GM13977 (cell line): ENCODE measurements around the gene CIT.

ENCODE experiments used
- DNase-seq: peaks from one replicate; pipeline ENCODE4 v3.0.0; 2012; ENCODE audit warnings: low spot score
- in situ Hi-C: fragments of 300-500 bp; cut with MboI; formaldehyde crosslinking; loops from one replicate; pipeline ENCODE4 v1.12.0; 2022; ENCODE audit warnings: low sequenced_read_pairs, low pct_unique_long_range_greater_than_20kb, mixed read lengths, inconsistent platforms; ENCODE audit not compliant: unreplicated experiment
- TF ChIP-seq, protein P1 (sequence below): IDR thresholded peaks from 2 replicates; pipeline ENCODE4 v1.5.1; 2012; ENCODE audit warnings: mild to moderate bottlenecking, control low read depth; ENCODE audit not compliant: insufficient read depth; ENCODE audit errors: extremely low read depth, missing control alignments

The CIT gene

DNA sequence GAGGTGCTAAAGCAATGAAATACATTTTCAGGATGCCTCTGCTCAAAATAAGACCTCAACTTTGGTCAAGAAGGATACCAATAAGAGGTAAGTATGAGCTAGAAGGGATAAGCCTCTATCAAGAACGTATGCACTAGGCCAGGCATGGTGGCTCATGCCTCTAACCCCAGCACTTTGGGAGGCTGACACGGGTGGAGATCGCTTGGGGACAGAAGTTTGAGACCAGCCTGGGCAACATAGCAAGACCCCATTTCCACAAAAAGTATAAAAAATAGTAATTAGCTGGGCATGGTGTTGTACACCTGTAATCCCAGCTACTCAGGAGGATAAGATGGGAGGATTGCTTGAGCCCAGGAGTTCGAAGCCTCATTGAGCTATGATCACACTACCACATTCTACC lies 114.5 kb downstream of the CIT start:
- in situ Hi-C loops: no loop called here
- no peak for DNase-seq
- TF ChIP-seq, protein P1, sequence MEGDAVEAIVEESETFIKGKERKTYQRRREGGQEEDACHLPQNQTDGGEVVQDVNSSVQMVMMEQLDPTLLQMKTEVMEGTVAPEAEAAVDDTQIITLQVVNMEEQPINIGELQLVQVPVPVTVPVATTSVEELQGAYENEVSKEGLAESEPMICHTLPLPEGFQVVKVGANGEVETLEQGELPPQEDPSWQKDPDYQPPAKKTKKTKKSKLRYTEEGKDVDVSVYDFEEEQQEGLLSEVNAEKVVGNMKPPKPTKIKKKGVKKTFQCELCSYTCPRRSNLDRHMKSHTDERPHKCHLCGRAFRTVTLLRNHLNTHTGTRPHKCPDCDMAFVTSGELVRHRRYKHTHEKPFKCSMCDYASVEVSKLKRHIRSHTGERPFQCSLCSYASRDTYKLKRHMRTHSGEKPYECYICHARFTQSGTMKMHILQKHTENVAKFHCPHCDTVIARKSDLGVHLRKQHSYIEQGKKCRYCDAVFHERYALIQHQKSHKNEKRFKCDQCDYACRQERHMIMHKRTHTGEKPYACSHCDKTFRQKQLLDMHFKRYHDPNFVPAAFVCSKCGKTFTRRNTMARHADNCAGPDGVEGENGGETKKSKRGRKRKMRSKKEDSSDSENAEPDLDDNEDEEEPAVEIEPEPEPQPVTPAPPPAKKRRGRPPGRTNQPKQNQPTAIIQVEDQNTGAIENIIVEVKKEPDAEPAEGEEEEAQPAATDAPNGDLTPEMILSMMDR: no peak

DNA sequence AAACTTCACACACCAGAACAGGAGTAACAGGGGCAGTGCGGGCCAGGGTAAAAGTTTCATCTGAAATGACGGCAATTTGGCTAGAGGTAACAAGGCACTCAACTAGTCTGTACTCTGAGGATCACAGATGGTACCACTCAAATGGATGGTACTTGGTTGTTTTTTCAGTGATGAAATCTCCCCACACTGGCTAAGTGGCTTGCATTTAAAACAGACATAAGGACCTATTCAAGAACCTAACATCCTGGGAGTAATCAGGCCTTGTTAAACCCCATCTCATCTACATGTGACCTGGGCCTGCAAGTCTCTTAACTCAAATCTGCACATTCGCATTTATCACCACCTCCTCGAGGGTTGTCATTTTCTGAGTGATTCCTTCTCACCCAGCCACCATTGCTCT lies 118.4 kb downstream of the CIT start:
- TF ChIP-seq, protein P1: no peak
- in situ Hi-C loops: no loop called here
- DNase-seq: no peak

DNA sequence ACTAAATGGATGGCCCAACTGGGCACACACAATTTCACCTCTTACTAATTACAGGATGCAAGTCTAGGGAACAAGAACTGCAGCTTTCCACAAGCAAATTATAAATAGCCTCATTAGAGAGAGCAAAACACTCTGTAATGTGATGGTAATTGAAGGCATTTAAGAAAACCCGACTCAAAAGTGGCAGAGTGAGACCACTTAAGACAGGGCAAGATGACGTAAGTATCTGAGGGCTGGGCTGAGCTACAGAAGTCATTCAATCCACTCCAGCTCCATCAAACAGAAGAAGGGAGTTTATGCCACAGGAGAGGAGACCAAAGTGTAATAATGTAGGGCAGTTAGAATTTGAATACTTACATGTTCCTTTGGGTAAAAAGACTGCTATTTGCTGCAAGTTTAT lies 118.9 kb downstream of the CIT start:
- TF ChIP-seq, protein P1: no peak

DNA sequence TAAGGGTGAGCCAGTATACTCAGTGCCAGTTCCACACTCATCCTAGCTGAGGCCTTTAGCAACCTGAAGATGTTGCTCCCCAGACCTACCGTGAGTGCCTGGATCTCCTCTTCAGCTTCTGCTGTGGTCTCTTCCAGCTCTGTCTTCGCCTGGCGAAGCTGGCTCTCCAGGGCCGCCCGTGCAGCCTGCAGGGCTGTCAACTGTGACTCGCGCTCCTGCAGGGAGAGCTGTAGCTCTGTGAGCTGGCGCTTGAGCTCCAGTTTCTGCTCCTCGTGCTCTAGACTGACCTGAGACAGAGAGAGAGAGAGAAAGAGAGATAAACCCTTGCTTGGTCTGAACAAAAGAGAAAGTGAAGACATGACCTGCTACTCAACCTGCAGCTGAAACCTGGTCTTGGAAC lies 125.2 kb downstream of the CIT start:
- TF ChIP-seq, protein P1: no peak
- in situ Hi-C loops: no loop called here
- no peak for DNase-seq

More for the DNA sequence above, 118.9 kb downstream of the CIT start:
- no peak for DNase-seq
- in situ Hi-C loops: no loop called here

DNA sequence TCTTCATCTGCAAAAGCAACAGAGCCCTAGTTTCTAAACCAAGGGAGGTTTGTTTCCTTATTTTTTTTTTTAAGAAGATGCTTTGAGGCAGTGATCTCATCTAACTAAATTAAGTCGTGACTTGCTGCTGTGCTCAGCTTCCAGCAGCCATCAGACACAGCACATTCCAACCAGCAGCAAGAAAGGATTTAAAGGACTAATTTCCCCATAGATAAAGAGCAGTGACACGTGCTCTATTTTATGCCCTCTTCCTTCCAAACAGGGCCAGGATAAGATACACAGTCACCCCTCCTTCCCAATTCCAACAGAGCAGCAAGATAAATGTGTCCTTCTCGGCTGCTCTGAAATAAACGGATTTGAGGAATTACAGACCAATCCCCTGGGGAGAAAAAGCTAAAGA lies 127.5 kb downstream of the CIT start:
- no peak for DNase-seq
- in situ Hi-C loops: no loop called here
- TF ChIP-seq, protein P1: no peak

DNA sequence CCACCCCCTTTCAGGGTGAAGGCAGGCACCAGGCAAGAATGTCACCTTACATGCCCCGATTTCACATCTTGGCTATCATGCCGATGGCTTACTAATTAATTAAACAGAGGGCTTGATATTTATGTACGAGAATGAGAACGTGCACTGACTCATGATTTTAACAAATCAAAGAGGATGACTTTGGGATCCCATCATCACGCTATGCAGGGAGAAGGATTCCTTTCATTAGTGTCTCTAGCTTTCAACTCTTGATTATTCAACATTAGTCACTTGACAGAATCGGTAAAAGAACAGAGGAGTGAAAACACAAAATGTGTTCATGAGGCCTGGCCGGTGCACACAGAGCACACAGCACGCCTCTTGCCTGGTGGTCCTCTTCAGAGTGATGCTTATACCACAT lies 128.6 kb downstream of the CIT start:
- no peak for DNase-seq
- in situ Hi-C loops: no loop called here
- TF ChIP-seq, protein P1: no peak

DNA sequence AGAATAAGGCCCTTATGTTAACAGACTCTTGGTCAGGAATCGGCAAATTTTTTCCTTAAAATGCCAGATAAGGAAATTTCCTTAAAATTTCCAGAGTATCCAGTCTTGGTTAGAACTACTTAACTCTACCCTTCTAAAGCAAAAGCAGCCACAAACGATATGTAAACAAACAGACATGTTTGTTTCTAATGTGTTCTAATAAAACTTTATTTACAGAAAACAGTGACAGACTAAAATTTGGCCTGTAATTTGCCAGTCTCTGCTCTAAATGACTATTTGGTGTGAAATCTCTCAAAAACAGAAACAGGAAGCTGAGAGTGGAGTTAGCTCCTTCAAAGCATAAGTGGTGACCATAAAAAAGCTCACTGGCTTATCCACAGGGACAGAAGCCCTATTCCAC lies 131.0 kb downstream of the CIT start:
- in situ Hi-C loops: no loop called here
- TF ChIP-seq, protein P1: no peak
- DNase-seq: no peak
